Left ventricle myocardium inferior (tissue), 1 donor: ENCODE results near the gene DPYSL4. TPM values are rescaled to one million over a fixed set of nuclear protein-coding genes. Genes with fewer than 3 reads are reported as not detected.
"Not testable (repeated sequence)": the region's sequence is repeated elsewhere in the genome, so short reads cannot be mapped to it uniquely, and the experiment has no call there.

Experiments used
- DNase-seq: peaks from one replicate; pipeline ENCODE4 v3.0.0-alpha.2; 2020
- H3K27ac ChIP-seq: fragments of 200-600 bp; replicated peaks from 2 replicates; pipeline ENCODE4 v1.8.0; 2021
- H3K27me3 ChIP-seq: fragments of 200-600 bp; 2 replicates; pipeline ENCODE4 v1.8.0; 2021; ENCODE audit warnings: low read depth
- H3K36me3 ChIP-seq: fragments of 200-600 bp; 2 replicates; pipeline ENCODE4 v1.8.0; 2021
- H3K4me1 ChIP-seq: fragments of 200-600 bp; 2 replicates; pipeline ENCODE4 v1.8.0; 2021
- H3K4me3 ChIP-seq: fragments of 200-600 bp; 2 replicates; pipeline ENCODE4 v1.8.0; 2021; ENCODE audit warnings: mild to moderate bottlenecking, moderate library complexity
- H3K9me3 ChIP-seq: fragments of 200-600 bp; replicated peaks from 2 replicates; pipeline ENCODE4 v1.8.0; 2021
- intact Hi-C: fragments of 100-400 bp; cut with micrococcal nuclease; formaldehyde crosslinking; loops from one replicate; pipeline ENCODE4 v1.11.0; 2022
- total RNA-seq: library from RNA; stranded (reverse); fragmentation: NEBNext Ultra II Directional; extraction: Animal tissue kit (Norgen Biotek cat#: 25700); gene quantifications from one replicate; pipeline ENCODE4 v1.2.1, GENCODE V29; 2021
- TF ChIP-seq, protein P1 (sequence below): fragments of 200-600 bp; IDR thresholded peaks from 2 replicates; pipeline ENCODE4 v1.8.0; 2021; ENCODE audit warnings: antibody characterized with exemption, mild to moderate bottlenecking, borderline replicate concordance
- donor health status: DM: no; HTN: yes; CAD: no; lungs with severe emphysema.

The DPYSL4 gene
- total RNA-seq, 1 donor from 2014 or later: 42.8 TPM

DNA sequence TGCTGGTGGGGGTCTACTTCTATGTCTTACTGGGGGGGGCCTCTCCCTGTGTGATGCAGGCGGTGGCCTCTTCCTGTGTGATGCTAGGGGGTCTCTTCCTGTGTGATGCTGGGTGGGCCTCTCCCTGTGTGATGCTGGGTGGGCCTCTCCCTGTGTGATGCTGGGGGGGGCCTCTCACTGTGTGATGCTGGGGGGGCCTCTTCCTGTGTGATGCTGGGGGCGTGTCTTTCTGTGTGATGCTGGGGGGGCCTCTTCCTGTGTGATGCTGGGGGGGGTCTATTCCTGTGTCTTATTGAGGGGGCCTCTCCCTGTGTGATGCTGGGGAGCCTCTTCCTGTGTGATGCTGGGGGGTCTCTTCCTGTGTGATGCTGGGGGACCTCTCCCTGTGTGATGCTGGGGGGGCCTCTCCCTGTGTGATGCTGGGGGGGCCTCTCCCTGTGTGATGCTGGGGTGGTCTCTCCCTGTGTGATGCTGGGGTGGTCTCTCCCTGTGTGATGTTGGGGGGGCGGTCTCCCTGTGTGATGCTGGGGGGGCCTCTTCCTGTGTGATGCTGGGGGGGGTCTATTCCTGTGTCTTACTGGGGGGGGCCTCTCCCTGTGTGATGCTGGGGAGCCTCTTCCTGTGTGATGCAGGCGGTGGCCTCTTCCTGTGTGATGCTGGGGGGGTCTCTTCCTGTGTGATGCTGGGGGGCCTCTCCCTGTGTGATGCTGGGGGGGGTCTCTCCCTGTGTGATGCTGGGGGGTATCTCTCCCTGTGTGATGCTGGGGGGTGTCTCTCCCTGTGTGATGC, 25.7 kb upstream of the DPYSL4 start:
- H3K9me3 ChIP-seq, H3K4me3 ChIP-seq, H3K36me3 ChIP-seq, H3K27ac ChIP-seq, H3K27me3 ChIP-seq, DNase-seq, intact Hi-C loops: not testable (repeated sequence)
- peaks cover 25% of the 10 kb centered on the region for H3K4me1 ChIP-seq

DNA sequence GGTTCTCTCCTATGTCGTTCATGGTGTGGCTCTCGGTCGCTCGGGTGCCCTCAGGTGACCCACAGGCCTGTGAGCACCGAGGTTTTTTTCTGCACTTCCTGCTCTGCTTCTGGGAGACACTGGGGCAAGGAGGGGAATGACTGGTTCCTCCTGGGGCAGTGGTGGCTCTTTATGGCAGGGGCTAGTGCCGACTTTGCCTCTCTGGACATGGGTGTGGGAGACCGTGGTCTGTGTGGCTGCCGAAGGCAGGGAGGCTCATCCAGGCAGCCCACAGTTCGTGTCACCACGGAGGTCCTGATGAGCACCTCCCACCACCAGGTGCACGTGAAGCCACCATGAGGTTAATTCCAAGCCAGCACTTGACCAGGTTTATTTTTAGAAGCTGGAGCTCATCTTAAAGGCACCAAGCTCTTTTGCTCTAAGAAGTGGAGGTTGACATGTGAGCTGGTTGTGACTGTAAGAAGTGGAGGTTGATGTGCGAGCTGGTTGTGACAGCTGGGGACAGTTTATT, 24.7 kb upstream of the DPYSL4 start:
- TF ChIP-seq, protein P1, sequence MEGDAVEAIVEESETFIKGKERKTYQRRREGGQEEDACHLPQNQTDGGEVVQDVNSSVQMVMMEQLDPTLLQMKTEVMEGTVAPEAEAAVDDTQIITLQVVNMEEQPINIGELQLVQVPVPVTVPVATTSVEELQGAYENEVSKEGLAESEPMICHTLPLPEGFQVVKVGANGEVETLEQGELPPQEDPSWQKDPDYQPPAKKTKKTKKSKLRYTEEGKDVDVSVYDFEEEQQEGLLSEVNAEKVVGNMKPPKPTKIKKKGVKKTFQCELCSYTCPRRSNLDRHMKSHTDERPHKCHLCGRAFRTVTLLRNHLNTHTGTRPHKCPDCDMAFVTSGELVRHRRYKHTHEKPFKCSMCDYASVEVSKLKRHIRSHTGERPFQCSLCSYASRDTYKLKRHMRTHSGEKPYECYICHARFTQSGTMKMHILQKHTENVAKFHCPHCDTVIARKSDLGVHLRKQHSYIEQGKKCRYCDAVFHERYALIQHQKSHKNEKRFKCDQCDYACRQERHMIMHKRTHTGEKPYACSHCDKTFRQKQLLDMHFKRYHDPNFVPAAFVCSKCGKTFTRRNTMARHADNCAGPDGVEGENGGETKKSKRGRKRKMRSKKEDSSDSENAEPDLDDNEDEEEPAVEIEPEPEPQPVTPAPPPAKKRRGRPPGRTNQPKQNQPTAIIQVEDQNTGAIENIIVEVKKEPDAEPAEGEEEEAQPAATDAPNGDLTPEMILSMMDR: no peak
- Histone ChIP-seq H3K4me3 (no peak overlapping the region), H3K27me3 (no peaks in the 10 kb centered on the region), H3K36me3 (peaks cover under 1% of the 10 kb centered on the region), H3K4me1 (peaks cover 25% of the 10 kb centered on the region), H3K9me3 (no peaks in the 10 kb centered on the region), H3K27ac (peak overlapping the region; percentile 64)
- intact Hi-C loops: no loop called here
- DNase-seq: no peak

DNA sequence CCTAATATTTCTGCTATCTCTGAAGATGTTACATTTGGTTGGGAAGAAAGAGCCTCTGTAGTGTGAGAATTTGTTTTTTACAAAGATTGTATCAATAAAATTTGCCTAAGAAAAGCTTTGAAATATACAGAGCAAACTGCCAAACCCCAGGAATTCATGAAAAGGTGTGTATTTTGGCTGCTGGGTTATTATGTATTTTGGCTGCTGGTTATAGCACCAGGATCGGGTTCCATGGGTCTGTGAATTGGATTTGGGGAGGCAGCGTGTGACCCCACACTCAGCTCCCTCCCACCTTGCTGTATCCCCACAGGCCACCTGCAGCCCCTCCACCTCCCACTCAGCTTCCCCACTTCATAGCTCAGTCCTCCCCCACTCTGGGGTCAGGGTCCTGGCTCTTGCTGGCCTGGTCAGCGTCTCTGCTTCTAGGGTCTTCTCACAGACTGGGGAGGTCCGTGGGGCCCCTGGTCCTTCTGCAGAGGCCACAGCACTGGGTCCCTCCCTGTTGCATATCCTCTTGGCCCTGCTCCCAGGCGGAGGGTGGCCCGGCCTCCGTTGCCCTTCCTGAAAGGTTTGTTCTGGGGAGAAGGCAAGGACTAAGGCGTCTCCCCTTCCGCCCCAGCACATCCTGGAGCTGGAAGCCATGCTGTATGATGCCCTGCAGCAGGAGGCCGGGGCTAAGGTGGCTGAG, 24.0 kb upstream of the DPYSL4 start:
- Histone ChIP-seq H3K9me3 (no peaks in the 10 kb centered on the region), H3K36me3 (peaks cover 5% of the 10 kb centered on the region), H3K4me1 (peaks cover 25% of the 10 kb centered on the region), H3K27ac (peak overlapping the region; percentile 64), H3K27me3 (no peaks in the 10 kb centered on the region), H3K4me3 (peak overlapping the region; percentile 37)
- TF ChIP-seq, protein P1: no peak
- DNase-seq: peak; percentile 55
- intact Hi-C loops: no loop called here

DNA sequence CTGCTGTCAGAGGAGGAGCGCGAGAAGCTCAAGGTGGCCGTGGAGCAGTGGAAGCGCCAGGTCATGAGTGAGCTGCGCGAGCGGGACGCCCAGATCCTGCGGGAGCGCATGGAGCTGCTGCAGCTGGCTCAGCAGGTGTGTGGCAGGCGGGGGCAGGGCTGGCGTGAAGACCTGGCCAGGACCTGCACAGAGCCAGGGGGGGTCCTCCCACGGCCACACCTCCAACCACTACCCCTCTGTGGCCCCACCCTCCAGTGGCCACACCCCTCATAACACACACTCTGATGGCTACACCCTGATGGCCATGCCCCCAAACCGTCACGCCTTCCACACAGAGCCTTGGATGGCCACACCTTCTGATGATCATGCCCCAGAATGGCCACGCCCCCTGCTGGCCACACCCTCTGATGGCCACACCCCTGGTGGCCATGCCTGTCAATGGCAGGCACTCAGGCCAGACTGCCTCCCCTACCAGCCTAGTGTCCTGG, 23.4 kb upstream of the DPYSL4 start:
- peak overlapping the region; percentile 64 for H3K27ac ChIP-seq
- H3K27me3 ChIP-seq: no peaks in the 10 kb centered on the region
- intact Hi-C loops: no loop called here
- DNase-seq: no peak
- H3K36me3 ChIP-seq: peaks cover 5% of the 10 kb centered on the region
- peaks cover 25% of the 10 kb centered on the region for H3K4me1 ChIP-seq
- TF ChIP-seq, protein P1: peak; percentile 33
- peak overlapping the region; percentile 37 for H3K4me3 ChIP-seq
- no peaks in the 10 kb centered on the region for H3K9me3 ChIP-seq

DNA sequence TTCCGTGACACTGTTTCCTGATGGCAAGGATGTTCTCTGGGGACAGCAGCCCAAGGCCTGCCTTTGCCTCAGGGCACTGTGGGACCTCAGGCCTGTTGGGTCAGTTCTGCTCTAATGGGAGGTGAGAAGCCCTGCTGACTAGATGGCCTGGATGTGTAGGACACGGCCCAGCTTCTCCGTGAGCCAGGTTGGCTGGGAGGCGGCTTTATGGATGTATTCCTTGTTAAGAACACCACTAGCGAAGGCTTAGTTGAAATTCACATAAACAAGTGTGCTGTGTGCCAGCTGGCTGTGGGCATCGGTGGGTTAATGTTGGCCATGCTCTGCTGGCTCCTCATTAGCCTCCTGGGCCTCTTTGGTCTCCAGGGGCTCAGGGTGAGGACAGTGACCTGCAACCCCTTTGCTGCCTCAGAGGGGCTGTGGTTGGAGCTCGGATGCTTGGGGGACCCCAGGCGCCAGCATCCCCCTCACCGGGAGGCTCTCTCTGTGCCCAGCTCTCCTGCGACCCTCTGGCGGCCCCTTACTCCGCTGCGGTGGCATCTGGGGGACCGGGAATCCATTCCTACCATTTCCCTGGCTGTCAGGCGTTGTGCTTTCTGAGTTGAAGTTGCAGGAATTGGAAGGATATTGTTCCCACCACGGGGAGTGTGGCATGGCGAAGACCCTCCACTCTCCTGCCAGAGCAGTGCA, 22.8 kb upstream of the DPYSL4 start:
- intact Hi-C loops: no loop called here

More for the DNA sequence above, 22.8 kb upstream of the DPYSL4 start:
- no peak for DNase-seq
- peaks cover 12% of the 10 kb centered on the region for H3K36me3 ChIP-seq
- H3K27ac ChIP-seq: peak overlapping the region; percentile 64
- H3K4me3 ChIP-seq: peak overlapping the region; percentile 37
- no peaks in the 10 kb centered on the region for H3K9me3 ChIP-seq
- TF ChIP-seq, protein P1: no peak
- no peaks in the 10 kb centered on the region for H3K27me3 ChIP-seq
- peaks cover 25% of the 10 kb centered on the region for H3K4me1 ChIP-seq
